PC-9 (cell line): ENCODE data around the gene PADI3. TPM values are rescaled to one million over a fixed set of nuclear protein-coding genes. Genes with fewer than 3 reads are reported as not detected.

Experiments used
- BruUV-seq: library from RNA; stranded (reverse); fragments of 400-500 nt; replicated peaks from 2 replicates; lab custom pipeline; 2021; lab: Mats Ljungman, UMichigan
- CTCF ChIA-PET: fragments of 300-600 bp; sonication (Branson Sonifier 250); formaldehyde crosslinking; loops from one replicate; lab custom pipeline; 2022; ENCODE audit warnings: antibody characterized with exemption; lab: Charles Lee
- POLR2A ChIA-PET: fragments of 300-600 bp; sonication (Branson Sonifier 250); formaldehyde crosslinking; loops from one replicate; lab custom pipeline; 2022; ENCODE audit warnings: antibody characterized with exemption; ENCODE audit not compliant: unreplicated experiment; lab: Charles Lee
- DNase-seq, 2 experiments: peaks; one replicate each; pipeline versions ENCODE4 v3.0.0 to v3.0.0-alpha.2; 2015 to 2022; ENCODE audit warnings: mixed read lengths in 1 of 2
- H2AFZ ChIP-seq: fragments of 200-600 bp; sonication (generic); 2 replicates; pipeline ENCODE4 v1.8.1; 2017; ENCODE audit warnings: antibody characterized with exemption
- H3F3A ChIP-seq: fragments of 200-600 bp; sonication (generic); 2 replicates; pipeline ENCODE4 v1.8.1; 2017; ENCODE audit warnings: antibody characterized with exemption, mild to moderate bottlenecking, low read depth; ENCODE audit not compliant: insufficient read depth
- H3K27ac ChIP-seq: fragments of 200-600 bp; sonication (generic); 2 replicates; pipeline ENCODE4 v1.6.1; 2016; ENCODE audit warnings: mixed run types
- H3K27me3 ChIP-seq: fragments of 200-600 bp; sonication (generic); 2 replicates; pipeline ENCODE4 v1.6.1; 2016; ENCODE audit warnings: low read depth, mixed run types; ENCODE audit not compliant: insufficient read depth
- H3K36me3 ChIP-seq: fragments of 200-600 bp; sonication (generic); 2 replicates; pipeline ENCODE4 v1.6.1; 2016; ENCODE audit warnings: low read depth, mixed run types
- H3K4me1 ChIP-seq: fragments of 200-600 bp; sonication (generic); replicated peaks from 2 replicates; pipeline ENCODE4 v1.6.1; 2016; ENCODE audit warnings: mixed run types; ENCODE audit not compliant: insufficient read depth
- H3K4me2 ChIP-seq: fragments of 200-600 bp; sonication (generic); 2 replicates; pipeline ENCODE4 v1.6.1; 2017; ENCODE audit warnings: mixed run types
- H3K4me3 ChIP-seq: fragments of 200-600 bp; sonication (generic); 2 replicates; pipeline ENCODE4 v1.6.1; 2016; ENCODE audit warnings: mixed run types
- H3K79me2 ChIP-seq: fragments of 200-600 bp; sonication (generic); 2 replicates; pipeline ENCODE4 v1.6.1; 2017; ENCODE audit warnings: low read depth, mixed run types
- H3K9me2 ChIP-seq: fragments of 200-600 bp; sonication (generic); 2 replicates; pipeline ENCODE4 v1.8.1; 2017; ENCODE audit warnings: mild to moderate bottlenecking; ENCODE audit not compliant: insufficient read depth
- H3K9me3 ChIP-seq: fragments of 200-600 bp; sonication (generic); 2 replicates; pipeline ENCODE4 v1.8.1; 2016; ENCODE audit warnings: low read depth; ENCODE audit not compliant: insufficient read depth
- H4K20me1 ChIP-seq: fragments of 200-600 bp; sonication (generic); 2 replicates; pipeline ENCODE4 v1.8.1; 2017; ENCODE audit not compliant: insufficient read depth
- CTCF ChIP-seq: fragments of 200-600 bp; sonication (generic); conservative IDR thresholded peaks from 2 replicates; pipeline ENCODE4 v1.6.1; 2017; ENCODE audit warnings: mixed run types, antibody characterized with exemption, mild to moderate bottlenecking, moderate library complexity
- EZH2 ChIP-seq: fragments of 200-600 bp; sonication (generic); IDR thresholded peaks from 2 replicates; pipeline ENCODE4 v1.8.0; 2017; ENCODE audit warnings: antibody characterized with exemption, low read depth
- intact Hi-C: fragments of 100-400 bp; cut with micrococcal nuclease; formaldehyde crosslinking; loops from one replicate; pipeline ENCODE4 v1.10.0; 2022; ENCODE audit not compliant: unreplicated experiment
- total RNA-seq: library from RNA; stranded (reverse); gene quantifications from 2 replicates; pipeline ENCODE4 v1.2.3, GENCODE V29; 2021

Gene PADI3
- total RNA-seq, 1 experiment from 2014 or later, result 5.0 TPM

GRCh38 chr1:17287130-17287776 lies 38.4 kb downstream of the PADI3 start:
- Histone ChIP-seq H3K4me3 (no peak overlapping the region), H3K9me3 (no peaks in the 10 kb centered on the region), H3K4me2 (peak overlapping the region; percentile 9), H3K4me1 (peaks cover 48% of the 10 kb centered on the region), H3K79me2 (no peaks in the 10 kb centered on the region), H3K9me2 (no peaks in the 10 kb centered on the region), H3K27me3 (no peaks in the 10 kb centered on the region), H3F3A (peaks cover 23% of the 10 kb centered on the region), H3K36me3 (no peaks in the 10 kb centered on the region), H4K20me1 (no peaks in the 10 kb centered on the region), H2AFZ (no peak overlapping the region), H3K27ac (peak overlapping the region; percentile 25; the same call in 1 of the 2 replicates)
- ChIA-PET CTCF (no interaction called here), POLR2A (no interaction called here)
- BruUV-seq, result no TSS peak
- peak; percentile 78 to 92 for DNase-seq
- intact Hi-C loops, result loop anchor here (5.0 kb wide), 1 partner anchor 35 kb away; no protein-coding TSS in a partner anchor
- no peak for TF ChIP-seq CTCF
- no peak for TF ChIP-seq EZH2

- Histone ChIP-seq H3K36me3 (no peaks in the 10 kb centered on the region), H3K4me2 (peak overlapping the region; percentile 25; the same call in 1 of the 2 replicates), H4K20me1 (no peaks in the 10 kb centered on the region), H3K4me1 (peaks cover 63% of the 10 kb centered on the region), H3K79me2 (no peaks in the 10 kb centered on the region), H3K9me3 (no peaks in the 10 kb centered on the region), H3F3A (peaks cover 27% of the 10 kb centered on the region), H3K4me3 (no peak overlapping the region), H3K9me2 (no peaks in the 10 kb centered on the region), H2AFZ (no peak overlapping the region), H3K27ac (no peak overlapping the region), H3K27me3 (no peaks in the 10 kb centered on the region)
- DNase-seq, result peak in 1 of 2 experiments; percentile 56
- ChIA-PET CTCF (interaction anchor here (0.5 to 0.7 kb wide), 3 partner anchors 8 to 170 kb away, joined by 3 to 4 read pairs (median 4); no protein-coding TSS in a partner anchor), POLR2A (no interaction called here)
- TF ChIP-seq CTCF (no peak), EZH2 (no peak)
- intact Hi-C loops, result loop anchor here (5.0 kb wide), 1 partner anchor 37 kb away; no protein-coding TSS in a partner anchor
- no TSS peak for BruUV-seq
Measured at GRCh38 chr1:17289721-17290120, 40.8 kb downstream of the PADI3 start.

GRCh38 chr1:17290553-17290952 lies 41.7 kb downstream of the PADI3 start:
- intact Hi-C loops, result no loop called here
- peaks cover 63% of the 10 kb centered on the region for H3K4me1 ChIP-seq

More at GRCh38 chr1:17290553-17290952, 41.7 kb downstream of the PADI3 start:
- no peak for DNase-seq
- Histone ChIP-seq H3K27ac (no peak overlapping the region), H3K4me3 (no peak overlapping the region), H3K9me2 (no peaks in the 10 kb centered on the region), H3K27me3 (no peaks in the 10 kb centered on the region), H3K79me2 (no peaks in the 10 kb centered on the region), H2AFZ (no peak overlapping the region), H3K36me3 (no peaks in the 10 kb centered on the region), H3K4me2 (no peak overlapping the region), H4K20me1 (no peaks in the 10 kb centered on the region), H3F3A (peaks cover 27% of the 10 kb centered on the region), H3K9me3 (no peaks in the 10 kb centered on the region)
- TF ChIP-seq CTCF (no peak), EZH2 (no peak)
- no TSS peak for BruUV-seq
- ChIA-PET CTCF (no interaction called here), POLR2A (no interaction called here)
